C4-2B (cell line): ENCODE data around the gene MEGF8.

Experiments
- H3K27ac ChIP-seq: fragments of 450-650 bp; 2 replicates; pipeline ENCODE4 v1.5.1; 2017
- ZFX ChIP-seq: fragments of 450-650 bp; IDR thresholded peaks from 2 replicates; pipeline ENCODE4 v1.6.1; 2017
- TF ChIP-seq, protein P1 (sequence below): fragments of 450-650 bp; conservative IDR thresholded peaks from 2 replicates; pipeline ENCODE4 v1.5.1; 2017; ENCODE audit warnings: mild to moderate bottlenecking

Gene MEGF8

DNA sequence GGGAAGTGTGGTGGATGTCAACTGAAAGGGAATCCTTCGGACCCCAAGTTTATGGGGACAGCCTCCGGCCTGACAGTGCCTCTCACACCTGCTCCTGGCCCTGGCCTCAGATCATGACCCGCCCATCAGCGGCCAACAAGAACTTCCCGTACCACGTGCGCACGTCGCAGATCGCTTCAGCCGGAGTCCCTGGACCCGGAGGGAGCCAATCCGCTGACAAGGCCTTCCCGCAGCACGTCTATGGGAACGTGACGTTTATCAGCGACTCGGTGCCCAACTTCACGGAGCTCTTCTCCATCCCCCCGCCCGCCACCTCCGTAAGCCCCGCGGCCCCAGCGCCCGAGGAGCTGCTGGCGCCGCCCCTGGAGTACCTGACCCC, 2.0 kb upstream of the MEGF8 start:
- no peak overlapping the region for H3K27ac ChIP-seq
- no peak for TF ChIP-seq ZFX
- TF ChIP-seq, protein P1, sequence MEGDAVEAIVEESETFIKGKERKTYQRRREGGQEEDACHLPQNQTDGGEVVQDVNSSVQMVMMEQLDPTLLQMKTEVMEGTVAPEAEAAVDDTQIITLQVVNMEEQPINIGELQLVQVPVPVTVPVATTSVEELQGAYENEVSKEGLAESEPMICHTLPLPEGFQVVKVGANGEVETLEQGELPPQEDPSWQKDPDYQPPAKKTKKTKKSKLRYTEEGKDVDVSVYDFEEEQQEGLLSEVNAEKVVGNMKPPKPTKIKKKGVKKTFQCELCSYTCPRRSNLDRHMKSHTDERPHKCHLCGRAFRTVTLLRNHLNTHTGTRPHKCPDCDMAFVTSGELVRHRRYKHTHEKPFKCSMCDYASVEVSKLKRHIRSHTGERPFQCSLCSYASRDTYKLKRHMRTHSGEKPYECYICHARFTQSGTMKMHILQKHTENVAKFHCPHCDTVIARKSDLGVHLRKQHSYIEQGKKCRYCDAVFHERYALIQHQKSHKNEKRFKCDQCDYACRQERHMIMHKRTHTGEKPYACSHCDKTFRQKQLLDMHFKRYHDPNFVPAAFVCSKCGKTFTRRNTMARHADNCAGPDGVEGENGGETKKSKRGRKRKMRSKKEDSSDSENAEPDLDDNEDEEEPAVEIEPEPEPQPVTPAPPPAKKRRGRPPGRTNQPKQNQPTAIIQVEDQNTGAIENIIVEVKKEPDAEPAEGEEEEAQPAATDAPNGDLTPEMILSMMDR = no peak

DNA sequence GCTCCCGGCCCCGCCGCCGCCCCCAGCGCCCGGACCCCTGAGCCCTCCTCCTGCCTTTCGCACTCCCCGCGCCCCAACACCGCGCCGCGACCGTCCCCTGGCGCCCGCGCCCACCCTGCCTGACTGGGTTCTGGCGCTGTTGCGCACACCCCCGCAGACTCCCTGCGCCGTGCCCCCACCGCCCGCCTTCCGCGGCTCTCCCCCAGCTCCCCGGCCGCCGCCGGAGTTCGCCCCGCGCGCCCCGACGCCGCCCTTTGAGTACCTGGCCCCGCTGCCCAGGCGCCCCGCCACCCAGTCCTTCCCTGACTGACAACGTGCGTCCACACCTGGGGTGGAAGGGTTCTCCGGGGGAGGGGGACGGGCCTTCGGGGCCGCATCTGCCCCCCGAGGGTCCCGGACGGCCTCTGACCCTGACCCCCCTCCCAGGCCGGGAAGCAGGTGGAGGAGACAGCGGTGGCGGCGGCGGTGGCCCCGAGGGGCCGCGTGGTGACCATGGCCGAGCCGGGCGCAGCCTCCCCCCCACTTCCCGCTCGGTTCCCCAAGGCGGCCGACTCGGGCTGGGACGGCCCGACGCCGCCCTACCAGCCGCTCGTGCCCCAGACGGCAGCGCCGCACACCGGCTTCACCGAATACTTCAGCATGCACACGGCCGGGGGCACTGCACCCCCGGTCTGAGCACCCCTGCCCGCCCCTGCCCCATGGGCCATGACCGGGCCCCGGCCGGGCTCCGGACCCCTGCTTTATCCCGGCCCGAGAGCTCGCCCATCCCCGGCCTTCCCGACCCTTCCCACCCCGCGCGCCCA, 1.4 kb upstream of the MEGF8 start:
- no peak overlapping the region for H3K27ac ChIP-seq
- TF ChIP-seq, protein P1 = no peak
- no peak for TF ChIP-seq ZFX

DNA sequence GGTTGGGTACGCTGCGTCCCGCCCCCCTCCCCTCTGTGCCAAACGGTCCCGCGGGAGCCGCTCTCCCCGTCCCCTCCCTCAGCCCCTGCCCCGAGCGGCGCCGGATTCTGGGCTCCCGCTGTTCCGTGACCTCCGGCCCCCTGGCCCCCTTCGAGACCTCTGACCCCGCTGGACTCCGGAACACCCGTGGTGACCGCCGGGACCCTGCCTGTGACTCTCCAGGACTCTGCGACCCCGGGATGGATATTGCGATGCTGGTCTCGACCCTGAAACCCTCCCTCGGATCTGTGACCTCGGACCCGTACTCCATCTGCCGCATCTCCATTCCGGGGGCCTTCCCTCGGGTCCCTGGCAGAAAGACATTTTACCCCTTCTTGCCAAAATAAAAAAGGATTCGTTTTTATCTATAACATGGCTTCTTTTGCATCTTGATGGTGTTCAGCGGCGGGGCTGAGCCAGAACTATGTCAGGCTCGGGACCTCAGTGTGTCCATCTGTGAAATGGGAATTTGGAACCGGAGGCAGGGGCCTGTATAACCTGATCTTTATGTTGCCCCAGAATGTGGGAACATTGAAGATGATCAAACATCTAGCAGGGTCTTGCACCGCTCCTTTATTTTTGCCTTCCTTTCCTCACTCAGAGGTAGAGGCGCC, 654 bp upstream of the MEGF8 start:
- TF ChIP-seq, protein P1 = peak; percentile 80; the same call in 1 of the 2 replicates
- no peak for TF ChIP-seq ZFX
- H3K27ac ChIP-seq = peak overlapping the region; percentile 80

DNA sequence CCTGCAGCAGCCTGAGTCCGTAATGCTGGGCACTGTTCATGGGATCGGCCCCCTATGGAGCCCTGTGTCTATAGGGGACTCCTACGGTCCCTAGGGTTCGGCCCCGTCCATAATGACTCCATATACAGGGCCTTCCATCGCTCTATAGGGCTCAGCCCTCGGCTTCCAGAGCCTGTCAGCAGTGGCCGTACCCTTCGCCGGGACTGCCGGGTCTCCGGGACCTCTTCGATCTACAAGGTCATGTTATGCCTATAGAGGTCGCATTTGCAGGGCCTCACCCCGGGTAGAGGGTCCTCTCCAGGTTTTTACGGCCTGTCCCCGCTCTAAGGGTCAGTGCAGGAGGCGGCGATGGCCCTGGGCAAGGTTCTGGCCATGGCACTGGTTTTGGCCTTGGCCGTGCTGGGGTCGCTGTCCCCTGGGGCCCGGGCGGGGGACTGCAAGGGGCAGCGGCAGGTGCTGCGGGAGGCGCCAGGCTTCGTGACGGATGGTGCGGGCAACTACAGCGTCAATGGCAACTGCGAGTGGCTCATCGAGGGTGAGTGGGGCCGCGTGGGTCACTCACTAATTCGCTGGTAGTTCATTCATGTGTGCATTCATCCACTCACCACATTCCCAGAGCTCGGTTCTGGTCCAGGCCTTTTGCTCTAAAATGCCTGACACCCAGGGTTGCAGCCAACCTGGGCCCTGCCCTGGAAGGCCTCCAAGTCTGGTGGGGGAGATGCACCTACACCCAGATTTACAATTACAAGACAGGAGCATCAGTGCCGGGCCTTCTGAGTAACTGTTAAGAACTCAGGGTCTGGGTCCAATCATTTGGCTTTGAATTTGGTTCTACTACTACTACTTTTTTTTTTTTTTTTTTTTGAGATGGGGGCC, 699 bp downstream of the MEGF8 start:
- peak overlapping the region; percentile 80 for H3K27ac ChIP-seq
- TF ChIP-seq, protein P1 = no peak
- TF ChIP-seq ZFX = no peak

DNA sequence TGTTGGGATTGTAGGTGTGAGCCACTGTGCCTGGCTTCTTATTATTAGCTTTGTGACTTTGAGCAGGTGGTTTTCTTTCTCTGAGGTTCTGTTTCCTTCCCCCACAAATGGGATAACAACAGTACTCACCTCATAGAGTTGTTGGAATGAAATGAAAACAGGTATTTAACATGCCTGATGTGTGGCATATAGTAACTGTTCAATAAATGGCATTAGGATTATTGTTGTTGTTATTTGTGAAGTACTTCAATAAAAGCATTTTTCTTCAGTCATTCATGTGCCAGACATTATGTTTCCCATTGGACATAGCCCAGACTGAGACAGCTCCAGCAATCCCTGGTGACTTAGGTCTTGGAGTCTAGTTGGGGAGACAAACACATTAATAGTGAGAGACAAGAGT, 1.5 kb downstream of the MEGF8 start:
- H3K27ac ChIP-seq = no peak overlapping the region
- no peak for TF ChIP-seq ZFX
- TF ChIP-seq, protein P1 = no peak

DNA sequence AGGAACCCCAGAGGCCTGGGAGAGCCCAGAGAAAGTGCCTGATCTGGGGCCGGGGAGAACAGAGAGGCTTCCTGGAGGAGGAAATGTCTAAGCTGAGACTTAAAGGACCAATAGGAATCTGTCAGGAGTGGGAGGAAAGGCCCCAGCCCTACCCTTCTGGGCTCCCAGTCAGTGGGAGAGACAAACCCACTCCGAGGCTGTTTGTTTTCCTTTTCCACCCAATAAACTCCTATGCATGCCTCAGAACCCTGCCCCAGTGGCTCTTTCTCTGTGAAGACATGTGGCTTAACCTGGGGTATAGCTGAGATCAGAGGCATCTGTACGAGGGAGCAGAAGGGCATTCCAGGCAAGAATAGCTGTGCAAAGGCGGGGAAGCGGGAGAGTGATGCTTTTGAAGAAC, 1.9 kb downstream of the MEGF8 start:
- no peak for TF ChIP-seq ZFX
- no peak overlapping the region for H3K27ac ChIP-seq

DNA sequence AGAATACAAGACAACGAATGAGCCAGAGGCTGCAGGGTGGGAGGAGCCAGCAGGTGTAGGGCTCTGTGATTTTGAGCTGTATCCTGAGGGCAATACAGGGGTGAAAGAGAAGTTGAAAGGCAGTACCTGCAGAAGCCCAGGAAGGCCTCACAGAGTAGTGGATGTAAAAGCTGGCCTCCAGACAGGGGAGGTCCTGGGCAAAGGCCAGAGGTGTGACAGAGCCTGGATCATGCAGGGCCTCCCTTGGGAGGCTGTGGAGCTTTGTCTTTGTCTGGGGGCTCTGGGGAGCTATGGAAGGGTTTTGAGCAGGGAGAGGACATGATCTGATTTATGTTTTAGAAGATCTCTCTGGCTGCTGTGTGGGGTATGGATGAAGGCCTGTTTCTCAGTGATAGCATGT, 2.7 kb downstream of the MEGF8 start:
- TF ChIP-seq, protein P1 = no peak
- H3K27ac ChIP-seq = no peak overlapping the region
